Fibroblast of upper back skin (primary cell): ENCODE measurements around the gene GRM7.

ENCODE experiments used
- DNase-seq: peaks from one replicate; pipeline ENCODE4 v3.0.0-alpha.2; 2013

Gene GRM7

DNA sequence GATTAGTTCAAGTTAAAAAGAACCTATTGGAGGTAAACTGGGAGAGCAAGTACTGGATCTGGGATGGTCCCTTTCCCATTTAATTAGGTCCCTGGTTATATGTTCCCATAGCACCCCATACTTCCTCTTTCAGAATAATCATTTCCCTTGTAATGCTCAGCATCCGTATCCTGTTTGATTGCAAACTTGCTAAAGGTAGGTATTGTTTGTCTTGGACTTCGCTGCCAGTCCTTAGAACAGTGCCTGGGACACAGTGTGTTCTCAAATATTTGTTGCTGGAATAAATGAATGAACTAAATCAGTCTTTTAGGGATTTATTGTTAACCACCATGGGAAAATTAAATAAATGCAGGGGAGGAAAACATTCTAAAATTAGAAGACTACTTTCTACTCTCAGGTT lies 299.8 kb downstream of the GRM7 start:
- DNase-seq, result no peak

DNA sequence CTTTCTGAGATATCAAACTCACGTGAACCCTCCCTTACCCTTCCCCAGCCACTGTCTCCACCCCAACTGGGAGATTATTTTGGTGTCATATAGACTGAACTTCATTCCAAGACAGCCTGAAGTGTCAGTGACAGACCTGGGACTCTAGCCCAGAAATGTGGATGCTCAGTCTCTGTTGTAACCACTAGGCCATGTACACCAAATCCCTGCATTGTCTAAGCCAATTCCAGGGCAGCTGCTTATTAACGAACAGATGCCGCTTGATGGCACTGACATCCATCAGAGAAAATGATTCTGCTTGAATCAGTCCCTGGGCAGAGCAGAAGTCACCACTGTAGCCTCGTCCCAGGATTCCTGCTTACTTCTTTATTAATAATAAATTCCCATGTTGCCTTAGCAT lies 305.5 kb downstream of the GRM7 start:
- DNase-seq, result no peak

GRCh38 chr3:7171493-7171892 lies 310.6 kb downstream of the GRM7 start:
- DNase-seq, result no peak

GRCh38 chr3:7172996-7173395 lies 312.1 kb downstream of the GRM7 start:
- no peak for DNase-seq

- DNase-seq, result no peak
Measured at GRCh38 chr3:7188551-7188950, 327.6 kb downstream of the GRM7 start.

- no peak for DNase-seq
Measured at GRCh38 chr3:7190095-7190494, 329.2 kb downstream of the GRM7 start.

DNA sequence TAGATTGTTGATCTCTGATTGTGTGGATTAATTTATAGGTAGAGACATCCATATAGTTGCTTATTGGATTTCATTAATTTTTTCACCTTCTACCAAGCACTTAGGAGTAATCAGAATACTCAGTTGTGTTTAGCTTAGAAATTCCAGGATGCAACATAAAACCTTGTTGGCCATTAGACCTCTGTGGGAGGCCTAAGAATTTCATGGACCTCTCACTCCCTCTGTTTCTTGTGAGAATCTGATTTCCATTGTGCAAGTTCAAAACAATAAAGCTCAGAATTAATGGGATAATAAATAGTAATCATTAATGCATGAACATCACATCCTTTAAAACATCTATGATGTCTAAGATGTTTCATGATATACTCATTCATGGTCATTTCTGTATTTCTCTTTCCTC lies 332.4 kb downstream of the GRM7 start:
- no peak for DNase-seq

GRCh38 chr3:7194071-7194835 lies 333.3 kb downstream of the GRM7 start:
- DNase-seq, result no peak

DNA sequence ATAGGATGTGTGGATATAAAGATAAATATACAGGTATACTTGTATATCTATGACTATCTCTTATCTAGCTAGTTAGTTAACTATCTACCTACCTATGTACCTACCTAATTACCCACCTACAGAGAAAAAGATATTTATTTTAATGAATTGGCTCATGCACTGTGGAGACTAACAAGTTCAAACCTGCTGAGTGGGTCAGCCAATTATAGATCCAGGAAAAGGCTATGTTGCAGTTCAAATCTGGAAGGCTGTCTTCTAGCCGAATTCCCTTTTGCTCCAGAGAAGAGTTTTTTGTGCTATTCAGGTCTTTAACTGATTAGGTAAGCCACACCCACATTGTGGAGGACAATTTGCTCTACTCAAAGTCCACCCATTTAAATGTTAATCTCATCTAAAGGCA lies 335.0 kb downstream of the GRM7 start:
- DNase-seq, result no peak

DNA sequence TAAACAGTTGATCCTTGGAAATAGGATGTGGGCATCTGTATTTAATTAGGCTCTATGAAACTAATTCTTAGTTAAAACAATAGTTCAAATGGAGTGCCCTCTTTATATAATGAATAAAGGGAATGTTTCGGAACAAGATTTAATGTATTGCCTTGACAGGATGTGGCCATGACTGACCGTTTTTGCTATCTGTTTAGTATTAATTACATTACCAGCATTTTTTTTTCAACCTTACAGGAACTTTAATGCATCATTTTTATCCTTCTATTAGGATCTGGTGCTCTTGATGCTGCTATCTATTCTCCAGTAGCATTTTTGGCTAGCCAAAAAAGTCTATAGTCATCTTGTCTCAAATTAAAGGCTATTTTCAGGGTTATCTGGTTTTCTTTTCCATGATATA lies 340.9 kb downstream of the GRM7 start:
- no peak for DNase-seq

DNA sequence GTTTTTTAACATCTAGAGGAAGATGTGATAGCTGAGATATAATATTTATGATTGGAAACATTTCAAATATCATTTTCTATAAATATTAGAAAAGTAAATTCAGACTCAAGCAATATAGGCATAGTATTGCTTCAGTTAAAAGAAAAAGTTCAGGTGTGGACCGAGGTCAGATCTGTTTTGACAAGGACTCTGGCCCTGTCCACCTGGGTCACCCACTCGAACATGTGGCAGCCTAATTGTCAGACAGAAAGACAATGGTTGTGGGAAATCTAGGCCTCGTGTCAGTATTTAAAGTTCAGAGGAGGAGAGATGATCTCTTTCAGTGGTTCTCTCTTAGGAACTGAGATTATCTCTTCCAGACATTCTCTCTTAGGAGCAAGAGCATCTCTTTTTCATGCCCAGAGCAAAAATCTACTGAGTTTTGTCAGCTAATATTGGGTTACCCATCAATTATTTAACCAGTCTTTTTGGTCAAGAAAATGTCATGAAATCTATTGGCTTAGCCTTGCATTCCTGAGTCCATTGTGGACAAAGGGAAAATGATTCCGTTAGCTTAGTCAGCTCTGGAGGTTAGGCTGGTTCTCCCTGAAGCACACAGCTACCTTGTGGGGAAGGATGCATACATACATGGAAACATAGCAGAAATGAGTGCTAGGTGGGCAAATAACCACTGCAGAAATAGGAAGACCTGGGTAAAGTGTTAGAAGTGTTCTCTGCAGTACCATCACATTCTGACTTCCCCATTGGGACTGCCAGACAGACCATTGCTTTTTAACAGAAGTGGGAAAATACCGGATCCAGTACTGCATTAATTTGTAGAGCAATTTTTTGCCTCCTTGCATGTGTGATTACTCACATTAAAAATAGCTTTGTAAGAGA lies 343.3 kb downstream of the GRM7 start:
- DNase-seq, result no peak

DNA sequence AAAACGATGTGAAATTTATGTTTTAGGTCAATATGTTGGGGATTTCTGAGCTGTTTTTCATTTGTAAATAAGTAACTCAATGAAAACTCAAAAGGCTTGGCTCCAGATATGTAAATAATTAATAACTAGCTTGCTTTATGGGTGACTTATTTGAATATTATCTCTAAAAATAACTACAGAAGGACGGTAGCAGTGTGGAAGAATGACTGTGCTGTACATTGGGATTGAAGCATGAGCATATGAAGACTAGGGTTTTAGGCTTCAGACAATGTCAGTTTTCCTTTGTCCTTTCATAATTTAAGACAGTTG lies 343.9 kb downstream of the GRM7 start:
- DNase-seq, result no peak

GRCh38 chr3:7205535-7205934 lies 344.6 kb downstream of the GRM7 start:
- no peak for DNase-seq

DNA sequence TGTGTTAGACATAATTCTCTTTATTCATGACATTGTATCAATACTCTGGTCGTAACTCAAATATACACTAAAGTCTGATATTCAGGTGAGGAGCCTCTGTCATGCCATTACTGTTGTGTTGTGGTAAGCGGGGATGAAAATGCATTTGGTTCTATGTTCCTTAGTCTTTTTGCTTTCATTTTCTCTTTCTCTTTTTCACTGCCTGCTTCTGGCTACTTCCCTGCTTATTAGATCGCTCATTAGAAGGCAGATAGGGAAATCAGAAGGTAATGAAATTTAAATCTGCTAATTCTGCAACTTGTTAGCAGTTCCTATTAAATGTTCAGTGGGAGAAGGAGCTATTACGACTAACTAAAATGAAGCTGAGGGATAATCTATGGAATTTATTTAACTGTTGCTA lies 345.0 kb downstream of the GRM7 start:
- no peak for DNase-seq

DNA sequence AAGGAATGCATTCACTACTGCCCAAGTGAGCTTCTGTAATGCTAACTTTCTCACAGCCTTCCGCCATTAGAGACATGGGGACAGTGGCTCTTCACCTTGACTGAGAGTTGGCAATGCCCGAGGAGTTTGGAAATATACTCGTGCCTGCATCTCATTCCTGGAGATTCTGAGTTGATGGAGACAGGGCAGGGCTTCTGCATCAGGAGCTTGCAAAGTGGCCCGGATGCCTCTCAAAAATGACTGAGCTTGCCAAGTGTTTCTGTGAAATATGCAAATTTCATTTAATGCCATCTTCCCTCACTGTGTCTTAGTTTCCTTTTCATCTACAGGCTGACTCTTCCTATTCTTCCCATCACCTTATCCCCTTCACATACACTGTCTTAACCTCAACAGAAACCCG lies 346.2 kb downstream of the GRM7 start:
- no peak for DNase-seq

DNA sequence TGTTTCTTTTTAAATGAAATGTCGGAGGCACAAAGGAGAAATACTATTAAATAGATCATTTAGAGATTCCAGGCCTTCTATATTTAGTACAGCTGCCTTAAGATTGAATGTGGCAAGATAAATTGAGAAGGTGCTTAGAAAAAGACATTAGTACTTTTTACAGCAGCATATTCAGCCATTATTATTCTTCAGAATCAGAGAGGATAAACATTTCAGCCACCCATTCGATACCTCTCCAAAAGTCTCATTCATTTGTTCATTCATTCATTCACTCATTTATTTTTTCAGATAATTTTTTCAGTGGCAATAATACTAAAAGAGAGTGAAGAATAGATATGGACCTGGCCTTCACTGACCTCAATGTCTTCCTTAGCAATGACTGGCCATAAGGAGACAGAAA lies 347.0 kb downstream of the GRM7 start:
- DNase-seq, result no peak

GRCh38 chr3:7209098-7209497 lies 348.2 kb downstream of the GRM7 start:
- DNase-seq, result no peak

GRCh38 chr3:7211740-7212139 lies 350.8 kb downstream of the GRM7 start:
- no peak for DNase-seq

GRCh38 chr3:7215706-7216105 lies 354.8 kb downstream of the GRM7 start:
- no peak for DNase-seq

- no peak for DNase-seq
Measured at GRCh38 chr3:7226393-7226792, 365.5 kb downstream of the GRM7 start.

GRCh38 chr3:7238565-7239295 lies 377.8 kb downstream of the GRM7 start:
- no peak for DNase-seq

DNA sequence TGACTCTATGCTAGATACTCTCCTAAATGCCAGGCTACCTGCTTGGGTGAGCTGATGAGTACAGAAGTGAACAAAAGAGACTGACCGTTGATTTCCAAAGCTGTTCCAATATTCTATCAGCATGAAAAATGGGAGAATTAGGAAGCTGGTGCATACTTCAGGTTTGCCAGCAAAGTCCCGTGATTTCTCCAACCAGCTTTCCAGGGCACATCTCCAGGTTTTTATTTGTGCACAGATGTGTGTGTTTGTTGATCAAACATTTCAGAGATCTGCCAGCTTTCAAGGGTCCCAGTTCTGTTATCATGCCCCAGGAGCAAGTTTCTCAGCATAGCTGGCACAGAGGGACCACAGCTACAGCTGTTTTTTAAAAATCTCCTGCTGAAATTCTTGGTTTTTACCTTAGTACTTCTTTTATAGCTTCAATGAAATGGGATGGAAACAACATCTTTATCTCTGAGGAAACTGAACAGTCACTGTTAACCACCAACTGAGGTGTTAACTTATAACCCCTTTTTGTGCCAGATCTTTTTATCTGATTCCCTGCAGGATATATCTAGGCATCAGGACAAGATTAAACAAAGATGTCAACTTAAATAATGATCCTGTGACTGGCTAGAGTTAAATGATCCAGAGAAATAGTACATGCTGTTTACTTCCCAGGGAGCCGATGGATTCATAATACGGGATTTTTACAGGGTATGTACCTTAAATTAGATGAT lies 380.8 kb downstream of the GRM7 start:
- no peak for DNase-seq

- no peak for DNase-seq
Measured at GRCh38 chr3:7242303-7242635, 381.4 kb downstream of the GRM7 start.
